Endothelial cell of umbilical vein (primary cell): ENCODE data around the gene RRP8. TPM values are rescaled to one million over a fixed set of nuclear protein-coding genes. Genes with fewer than 3 reads are reported as not detected.
A peak's percentile ranks its signal among the peaks of the same experiment; 100 is the strongest.

ENCODE experiments used
- BruUV-seq: library from RNA; stranded (reverse); fragments of 400-500 nt; replicated peaks from 2 replicates; lab custom pipeline; 2021; lab: Mats Ljungman, UMichigan
- CTCF ChIA-PET: fragments of 300-600, 350-600 bp; sonication (Branson Sonifier 250); formaldehyde crosslinking; loops from one replicate; lab custom pipeline; 2021; ENCODE audit warnings: antibody characterized with exemption, inconsistent platforms; lab: Charles Lee
- POLR2A ChIA-PET: fragments of 300-600, 350-600 bp; sonication (Branson Sonifier 250); formaldehyde crosslinking; loops from one replicate; lab custom pipeline; 2021; ENCODE audit warnings: antibody characterized with exemption, inconsistent platforms; lab: Charles Lee
- DNase-seq: peaks from one replicate; pipeline ENCODE4 v3.0.0-alpha.2; 2011; ENCODE audit warnings: low read depth, low spot score
- FAIRE-seq: peaks from 2 replicates; lab custom pipeline; 2011; peaks lifted over from hg19 to GRCh38; lab: Jason Lieb, UNC
- H2AFZ ChIP-seq: 2 replicates; pipeline ENCODE4 v1.6.0; 2012; ENCODE audit warnings: low read depth, low read length, control low read depth, inconsistent platforms
- H3K27ac ChIP-seq: 2 replicates; pipeline ENCODE4 v1.5.1; 2011; ENCODE audit warnings: low read depth, mild to moderate bottlenecking, control low read depth, low read length, moderate library complexity; ENCODE audit not compliant: insufficient read depth
- H3K27me3 ChIP-seq, 2 experiments: 2 replicates each; pipeline versions ENCODE4 v1.6.0 to v1.6.1; 2011; ENCODE audit warnings: low read length in 2 of 2, mixed read lengths in 1 of 2; ENCODE audit not compliant: control insufficient read depth in 2 of 2, insufficient read depth in 2 of 2
- H3K36me3 ChIP-seq, 2 experiments: 2 replicates in 1 of 2; 3 replicates in 1 of 2; pipeline ENCODE4 v1.5.1; 2011; ENCODE audit warnings: low read length in 2 of 2, mild to moderate bottlenecking in 1 of 2, moderate library complexity in 1 of 2; ENCODE audit not compliant: control insufficient read depth in 2 of 2, insufficient read depth in 2 of 2; ENCODE audit errors: extremely low read depth in 1 of 2
- H3K4me1 ChIP-seq: 3 replicates; pipeline ENCODE4 v1.5.1; 2011; ENCODE audit warnings: mild to moderate bottlenecking, low read length; ENCODE audit not compliant: control insufficient read depth, insufficient read depth; ENCODE audit errors: extremely low read depth
- H3K4me2 ChIP-seq: 2 replicates; pipeline ENCODE4 v1.6.1; 2011; ENCODE audit warnings: low read length, control low read depth, mixed read lengths; ENCODE audit not compliant: insufficient read depth
- H3K4me3 ChIP-seq, 3 experiments: fragments of 200-600 bp in 1 of 3; sonication (generic), shearing (Covaris generic) in 1 of 3; replicated peaks in 1 of 3; 2 replicates each; pipeline ENCODE4 v1.5.1; 2011 to 2016; ENCODE audit warnings: control low read depth in 3 of 3, low read length in 3 of 3, mild to moderate bottlenecking in 2 of 3, inconsistent platforms in 1 of 3, low read depth in 1 of 3, moderate library complexity in 1 of 3; ENCODE audit not compliant: insufficient read depth in 1 of 3
- H3K79me2 ChIP-seq: 2 replicates; pipeline ENCODE4 v1.6.0; 2012; ENCODE audit warnings: low read length, inconsistent platforms; ENCODE audit not compliant: control insufficient read depth, insufficient read depth
- H3K9ac ChIP-seq: replicated peaks from 2 replicates; pipeline ENCODE3; 2011; ENCODE audit warnings: low read length, control low read depth; ENCODE audit not compliant: insufficient read depth; ENCODE audit errors: extremely low read depth
- H3K9me1 ChIP-seq: replicated peaks from 3 replicates; pipeline ENCODE4 v1.6.0; 2011; ENCODE audit warnings: mild to moderate bottlenecking, low read length; ENCODE audit not compliant: control insufficient read depth, insufficient read depth; ENCODE audit errors: extremely low read depth
- H3K9me3 ChIP-seq: replicated peaks from 2 replicates; pipeline ENCODE4 v1.5.1; 2012; ENCODE audit warnings: low read length, inconsistent platforms; ENCODE audit not compliant: control insufficient read depth, insufficient read depth
- H4K20me1 ChIP-seq: replicated peaks from 2 replicates; pipeline ENCODE3; 2011; ENCODE audit warnings: mild to moderate bottlenecking, low read length; ENCODE audit not compliant: control insufficient read depth, insufficient read depth; ENCODE audit errors: extremely low read depth
- EZH2 ChIP-seq: IDR thresholded peaks from 2 replicates; pipeline ENCODE4 v1.6.1; 2012; ENCODE audit warnings: borderline replicate concordance, low read depth, mild to moderate bottlenecking, moderate library complexity, low read length, inconsistent platforms; ENCODE audit not compliant: severe bottlenecking
- FOS ChIP-seq: IDR thresholded peaks from 2 replicates; pipeline ENCODE4 v1.6.1; 2011; ENCODE audit warnings: mild to moderate bottlenecking, low read length, moderate library complexity, borderline replicate concordance; ENCODE audit not compliant: insufficient read depth
- GATA2 ChIP-seq: IDR thresholded peaks from 2 replicates; pipeline ENCODE4 v1.7.0; 2011; ENCODE audit warnings: low read depth, mild to moderate bottlenecking, moderate library complexity, mixed read lengths, low read length; ENCODE audit not compliant: insufficient read length, insufficient read depth
- JUN ChIP-seq: IDR thresholded peaks from 2 replicates; pipeline ENCODE4 v1.6.1; 2011; ENCODE audit warnings: borderline replicate concordance, low read depth; ENCODE audit not compliant: insufficient read length, insufficient read depth
- MAX ChIP-seq: IDR thresholded peaks from 2 replicates; pipeline ENCODE4 v1.6.1; 2011; ENCODE audit not compliant: insufficient read depth, insufficient read length
- MYC ChIP-seq: IDR thresholded peaks from one replicate; pipeline ENCODE4 v1.6.1; 2011; ENCODE audit warnings: mild to moderate bottlenecking, low read depth, low read length
- POLR2A ChIP-seq: IDR thresholded peaks from 2 replicates; pipeline ENCODE4 v1.6.1; 2012; ENCODE audit warnings: low read depth, mild to moderate bottlenecking, control low read depth, low read length
- POLR2AphosphoS5 ChIP-seq: IDR thresholded peaks from 2 replicates; pipeline ENCODE4 v1.6.1; 2012; ENCODE audit warnings: low read depth, mild to moderate bottlenecking, control low read depth, low read length, moderate library complexity; ENCODE audit not compliant: insufficient read depth
- dilution Hi-C: fragments of 300-500 bp; cut with MboI; formaldehyde crosslinking; loops from one replicate; pipeline ENCODE4 v1.15.0; 2019; ENCODE audit warnings: low sequenced_read_pairs; ENCODE audit not compliant: extremely low pct_ligation_motif_present
- intact Hi-C: fragments of 100-400 bp; cut with micrococcal nuclease; formaldehyde crosslinking; loops from one replicate; pipeline ENCODE4 v1.10.0; 2022
- polyA plus RNA-seq, 4 experiments: library from polyadenylated mRNA; depleted of rRNA in 3 of 4; stranded (reverse) in 3 of 4; unstranded in 1 of 4; fragments of >200 nt; gene quantifications; 2 replicates each; pipeline versions ENCODE4 v1.2.1 to v1.2.3, GENCODE V29; 2011 to 2012; ENCODE audit warnings: missing spikeins in 1 of 4
- total RNA-seq: library from RNA; stranded (reverse); gene quantifications from 2 replicates; pipeline ENCODE4 v1.2.3, GENCODE V29; 2021
- TF ChIP-seq, protein P1 (sequence below), 2 donors: IDR thresholded peaks; 1 replicate in 1 of 2; 2 replicates in 1 of 2; pipeline ENCODE4 v1.5.1; 2011; ENCODE audit warnings: low read length in 2 of 2, mild to moderate bottlenecking in 2 of 2, moderate library complexity in 2 of 2, control low read depth in 1 of 2, inconsistent platforms in 1 of 2, low read depth in 1 of 2; ENCODE audit not compliant: insufficient read depth in 1 of 2; ENCODE audit errors: extremely low read depth in 1 of 2

The RRP8 gene
- total and polyA plus RNA-seq, 2 donors (not counting 3 experiments of a cell fraction or from before 2014, with no cell fraction given) = 6.4 to 19.4 TPM

DNA sequence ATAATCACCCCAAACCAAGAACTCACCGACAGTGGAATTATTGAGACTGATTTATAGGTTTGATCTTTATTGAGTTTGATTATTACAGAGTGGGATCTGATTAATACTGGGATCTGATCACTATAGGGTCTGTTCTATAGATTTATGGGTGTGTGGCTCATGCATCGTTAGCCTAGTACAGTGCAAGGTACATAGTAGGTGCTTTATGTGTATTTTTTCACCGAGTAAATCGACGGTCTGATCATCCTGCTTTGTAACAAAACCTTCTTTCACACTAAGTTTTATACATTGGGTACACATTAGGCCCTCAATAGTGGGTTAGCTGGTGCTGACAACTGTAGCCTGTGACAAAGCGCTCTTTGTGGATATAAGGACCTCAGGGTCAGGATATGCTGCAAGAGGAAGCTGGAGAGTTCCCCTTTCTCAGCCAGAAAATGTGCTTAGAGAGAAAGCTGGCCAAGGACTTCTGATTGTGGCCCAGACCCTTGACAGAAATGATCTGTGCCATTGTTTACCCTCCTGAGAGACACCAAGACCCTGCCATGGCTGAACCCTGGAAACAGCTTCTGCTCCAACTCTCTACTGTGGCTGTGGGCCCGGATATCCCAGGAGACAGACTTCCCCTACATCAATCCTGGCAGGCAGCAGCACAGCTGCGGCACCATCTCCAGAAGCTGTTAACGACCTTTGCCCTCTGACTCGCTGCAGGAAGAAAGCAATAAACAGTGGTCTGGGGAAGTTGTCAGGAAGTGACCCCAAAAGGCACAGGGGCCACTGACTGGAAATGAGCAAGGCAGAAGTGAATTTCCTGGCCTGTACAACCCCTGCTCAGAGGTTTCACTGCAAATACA is 31.9 kb upstream of the RRP8 start:
- H4K20me1 ChIP-seq = no peaks in the 10 kb centered on the region
- FAIRE-seq (peak; percentile 100), DNase-seq (peak; percentile 98)
- peaks cover 0 to 43% of the 10 kb centered on the region in 2 experiments for H3K36me3 ChIP-seq
- ChIA-PET POLR2A (interaction anchor here (0.8 to 1.9 kb wide), 7 partner anchors 11 to 60 kb away, joined by 3 to 11 read pairs (median 3); partner anchors contain the start of genes MRPL17 and TPP1), CTCF (interaction anchor here (0.6 to 2.9 kb wide), 27 partner anchors 11 to 256 kb away, joined by 3 to 23 read pairs (median 5); partner anchors contain the start of genes MRPL17, SMPD1, TAF10 and TPP1)
- H3K27me3 ChIP-seq = no peaks in the 10 kb centered on the region
- no peaks in the 10 kb centered on the region for H3K9me1 ChIP-seq
- H3K4me1 ChIP-seq = peaks cover 47% of the 10 kb centered on the region
- peak overlapping the region; percentile 50 for H3K9ac ChIP-seq
- BruUV-seq = no TSS peak
- peak; percentile 46 for TF ChIP-seq MYC
- peak; percentile 100 for TF ChIP-seq POLR2AphosphoS5
- TF ChIP-seq MAX = no peak
- TF ChIP-seq GATA2 = peak; percentile 80
- TF ChIP-seq, protein P1, sequence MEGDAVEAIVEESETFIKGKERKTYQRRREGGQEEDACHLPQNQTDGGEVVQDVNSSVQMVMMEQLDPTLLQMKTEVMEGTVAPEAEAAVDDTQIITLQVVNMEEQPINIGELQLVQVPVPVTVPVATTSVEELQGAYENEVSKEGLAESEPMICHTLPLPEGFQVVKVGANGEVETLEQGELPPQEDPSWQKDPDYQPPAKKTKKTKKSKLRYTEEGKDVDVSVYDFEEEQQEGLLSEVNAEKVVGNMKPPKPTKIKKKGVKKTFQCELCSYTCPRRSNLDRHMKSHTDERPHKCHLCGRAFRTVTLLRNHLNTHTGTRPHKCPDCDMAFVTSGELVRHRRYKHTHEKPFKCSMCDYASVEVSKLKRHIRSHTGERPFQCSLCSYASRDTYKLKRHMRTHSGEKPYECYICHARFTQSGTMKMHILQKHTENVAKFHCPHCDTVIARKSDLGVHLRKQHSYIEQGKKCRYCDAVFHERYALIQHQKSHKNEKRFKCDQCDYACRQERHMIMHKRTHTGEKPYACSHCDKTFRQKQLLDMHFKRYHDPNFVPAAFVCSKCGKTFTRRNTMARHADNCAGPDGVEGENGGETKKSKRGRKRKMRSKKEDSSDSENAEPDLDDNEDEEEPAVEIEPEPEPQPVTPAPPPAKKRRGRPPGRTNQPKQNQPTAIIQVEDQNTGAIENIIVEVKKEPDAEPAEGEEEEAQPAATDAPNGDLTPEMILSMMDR (IDR thresholded peaks at IDR 0.05; ENCODE audit: extremely low read depth in 1 of 2, insufficient read depth in 1 of 2, low read depth in 1 of 2, low read length in 2 of 2) = no peak
- no peak for TF ChIP-seq EZH2
- peak; percentile 96 for TF ChIP-seq FOS
- TF ChIP-seq POLR2A = peak; percentile 83
- peak; percentile 82 for TF ChIP-seq JUN
- intact Hi-C loops = loop anchor here (1.0 to 2.0 kb wide), 11 partner anchors 11 to 245 kb away; partner anchors contain the start of genes MRPL17, SMPD1, TAF10 and TPP1
- peaks cover 2% of the 10 kb centered on the region for H3K79me2 ChIP-seq
- peak overlapping the region; percentile 79 for H3K4me2 ChIP-seq
- peak overlapping the region; percentile 91 for H3K27ac ChIP-seq
- no peak overlapping the region for H2AFZ ChIP-seq
- dilution Hi-C loops = no loop called here
- no peaks in the 10 kb centered on the region for H3K9me3 ChIP-seq
- peak overlapping the region in 1 of 3 experiments; percentile 37 for H3K4me3 ChIP-seq
